Urinary bladder (tissue), 4 donors: Measurements from ENCODE around the gene SLC40A1. TPM values are rescaled to one million over a fixed set of nuclear protein-coding genes. Genes with fewer than 3 reads are reported as not detected.

Source experiments
- DNase-seq: peaks from one replicate; pipeline ENCODE4 v3.0.0-alpha.2; 2015; ENCODE audit errors: extremely low spot score
- H3K27ac ChIP-seq: one replicate; pipeline ENCODE4 v1.5.1; 2013; ENCODE audit warnings: low read depth, mild to moderate bottlenecking, moderate library complexity
- H3K36me3 ChIP-seq: one replicate; pipeline ENCODE4 v1.6.1; 2013; ENCODE audit warnings: mild to moderate bottlenecking, moderate library complexity; ENCODE audit not compliant: insufficient read depth
- H3K4me1 ChIP-seq: one replicate; pipeline ENCODE4 v1.6.1; 2013; ENCODE audit warnings: mild to moderate bottlenecking, moderate library complexity; ENCODE audit not compliant: insufficient read depth
- H3K4me3 ChIP-seq: one replicate; pipeline ENCODE4 v1.5.1; 2013; ENCODE audit warnings: low read depth, low read length
- WGBS: extraction: QIAGEN DNeasy Blood & Tissue Kit; methylation state at CpG from one replicate; pipeline ENCODE4 v1.1.7; 2013; 5-methylcytosine and 5-hydroxymethylcytosine counted together
- polyA plus RNA-seq: library from polyadenylated mRNA; stranded (reverse); fragments of 200-250 nt; gene quantifications from one replicate; pipeline ENCODE4 v1.2.3, GENCODE V29; 2013
- total RNA-seq: library from RNA; depleted of rRNA; stranded (reverse); fragments of >200 nt; gene quantifications from one replicate; pipeline ENCODE4 v1.2.3, GENCODE V29; 2014
- donor health status: healthy with polysubstance abuse.
- donor health status: healthy.

SLC40A1 gene
- total RNA-seq (151 TPM), polyA plus RNA-seq (33.5 TPM)

GRCh38 chr2:189580658-189581353 lies at the start of gene SLC40A1:
SLC40A1 (minus strand) TSS chr2:189580786; CDS start chr2:189580460, 326 bp downstream.
- WGBS, result under 1% methylated on average over 78 of the region's 78 CpGs
- no peak for DNase-seq
- H3K4me3 ChIP-seq, result peak within 1 kb of the TSS; percentile 81
- peaks cover 2% of the 10 kb centered on the region for H3K4me1 ChIP-seq
- peak within 1 kb of the TSS; percentile 96 for H3K27ac ChIP-seq
- H3K36me3 ChIP-seq, result no peaks in the 10 kb centered on the region

- Histone ChIP-seq H3K36me3 (no peaks in the 10 kb centered on the region), H3K4me3 (no peak overlapping the region), H3K4me1 (no peaks in the 10 kb centered on the region), H3K27ac (no peak overlapping the region)
- WGBS, result 49% methylated on average over 10 of the region's 10 CpGs
- DNase-seq, result peak; percentile 42
These were observed 49.2 kb upstream of the SLC40A1 start for GRCh38 chr2:189629531-189630453.

DNA sequence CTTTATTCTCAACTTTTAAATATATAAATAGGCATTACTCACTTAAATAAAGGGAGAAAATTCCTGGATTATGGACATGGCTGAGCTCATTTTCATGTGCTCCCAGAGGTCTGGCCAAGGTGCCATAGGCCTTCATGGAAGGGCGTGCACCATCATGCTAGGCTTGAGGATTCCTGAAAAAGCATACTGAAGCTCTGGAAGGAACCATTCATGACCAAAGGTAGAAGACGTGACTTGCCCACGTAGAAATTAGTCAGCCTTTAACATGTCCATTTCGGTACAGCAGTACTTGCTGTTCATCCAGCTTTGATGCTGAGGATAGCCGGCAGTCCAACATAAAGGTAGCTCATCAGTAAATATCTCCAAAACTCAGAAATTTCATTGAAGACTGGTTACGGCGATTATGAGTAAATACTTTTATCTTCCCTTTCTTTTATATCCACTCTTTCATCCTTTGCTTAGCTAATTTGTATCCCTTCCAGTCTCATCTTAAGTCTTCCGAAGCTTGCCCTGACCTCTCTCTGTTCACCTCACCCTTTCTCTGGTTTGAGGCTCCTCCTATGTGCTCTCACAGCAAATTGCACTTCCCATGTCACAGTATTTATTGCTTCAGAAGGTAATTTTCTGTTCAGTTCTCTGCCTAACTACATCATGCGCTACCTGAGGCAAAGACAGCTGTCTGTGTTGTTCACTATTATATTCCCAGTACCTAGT lies 48.4 kb upstream of the SLC40A1 start:
- WGBS, result 94% methylated on average over 9 of the region's 9 CpGs
- H3K4me3 ChIP-seq, result no peak overlapping the region
- no peaks in the 10 kb centered on the region for H3K4me1 ChIP-seq
- DNase-seq, result no peak
- H3K36me3 ChIP-seq, result no peaks in the 10 kb centered on the region
- H3K27ac ChIP-seq, result no peak overlapping the region

- Histone ChIP-seq H3K36me3 (no peaks in the 10 kb centered on the region), H3K4me1 (no peaks in the 10 kb centered on the region), H3K27ac (no peak overlapping the region), H3K4me3 (no peak overlapping the region)
- DNase-seq, result no peak
- 90% methylated on average over 1 of the region's 1 CpG for WGBS
These were observed 47.2 kb upstream of the SLC40A1 start for GRCh38 chr2:189627789-189628188.

DNA sequence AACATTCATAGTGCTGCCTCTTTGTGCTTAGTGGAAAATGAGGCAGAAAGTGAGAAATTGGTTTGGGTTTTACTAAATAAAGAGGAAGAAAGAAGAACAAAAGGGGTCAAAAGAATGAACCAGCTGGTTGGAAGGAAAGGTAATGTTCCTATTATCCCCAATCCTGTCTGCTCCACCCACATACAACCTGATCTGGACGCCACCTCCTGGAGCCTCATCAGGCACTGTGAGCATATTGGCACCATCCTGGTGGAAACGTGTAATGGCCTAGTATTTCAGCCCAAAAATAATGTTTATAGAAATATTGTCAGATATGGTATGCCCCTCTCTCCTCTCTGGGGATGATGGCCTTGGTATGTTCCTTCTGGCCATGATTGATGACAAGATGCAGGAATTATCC lies 45.0 kb upstream of the SLC40A1 start:
- no peak overlapping the region for H3K4me3 ChIP-seq
- H3K36me3 ChIP-seq, result no peaks in the 10 kb centered on the region
- no peaks in the 10 kb centered on the region for H3K4me1 ChIP-seq
- no peak overlapping the region for H3K27ac ChIP-seq
- 91% methylated on average over 2 of the region's 2 CpGs for WGBS
- no peak for DNase-seq

DNA sequence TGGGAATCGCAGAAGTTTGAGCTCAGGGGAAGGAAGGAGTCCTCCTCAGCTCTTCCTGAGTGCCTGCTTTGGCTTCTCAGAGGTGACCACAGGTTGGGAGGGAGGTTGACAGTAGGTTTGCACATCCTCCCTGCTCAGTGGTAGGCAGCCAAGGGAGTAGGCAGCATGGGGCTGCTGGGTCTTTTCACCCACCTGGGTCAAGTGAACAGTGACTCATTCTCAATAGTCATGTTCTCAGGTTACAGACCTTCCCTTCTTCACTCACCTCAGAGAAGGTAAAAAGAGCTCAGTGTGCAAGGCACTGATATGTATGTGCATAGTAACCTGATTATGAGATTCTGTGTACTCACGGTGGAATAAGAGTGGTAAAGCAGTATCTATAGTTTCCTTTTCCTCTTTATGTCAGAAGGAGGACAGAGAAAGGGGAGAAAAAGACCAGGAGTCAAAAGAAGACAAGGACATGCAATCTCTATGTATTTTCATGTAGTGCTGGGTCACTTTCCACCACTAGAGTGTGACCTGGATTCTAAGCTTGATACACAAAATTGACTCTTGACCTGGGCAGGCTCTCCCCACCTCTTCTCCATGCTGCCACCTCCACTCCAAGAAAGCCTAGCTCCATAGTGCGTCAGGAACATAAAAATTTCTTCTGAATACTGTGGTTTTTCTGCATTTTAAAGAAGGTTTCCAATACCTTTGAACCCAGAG lies 44.2 kb upstream of the SLC40A1 start:
- no peak for DNase-seq

GRCh38 chr2:189623049-189623448 lies 42.5 kb upstream of the SLC40A1 start:
- Histone ChIP-seq H3K4me1 (no peaks in the 10 kb centered on the region), H3K36me3 (no peaks in the 10 kb centered on the region), H3K4me3 (no peak overlapping the region), H3K27ac (no peak overlapping the region)
- DNase-seq, result no peak
- 95% methylated on average over 1 of the region's 1 CpG for WGBS

More for the DNA sequence above, 44.2 kb upstream of the SLC40A1 start:
- no peak overlapping the region for H3K4me3 ChIP-seq
- no peaks in the 10 kb centered on the region for H3K4me1 ChIP-seq
- H3K36me3 ChIP-seq, result no peaks in the 10 kb centered on the region
- WGBS, result 83% methylated on average over 3 of the region's 3 CpGs
- H3K27ac ChIP-seq, result no peak overlapping the region

DNA sequence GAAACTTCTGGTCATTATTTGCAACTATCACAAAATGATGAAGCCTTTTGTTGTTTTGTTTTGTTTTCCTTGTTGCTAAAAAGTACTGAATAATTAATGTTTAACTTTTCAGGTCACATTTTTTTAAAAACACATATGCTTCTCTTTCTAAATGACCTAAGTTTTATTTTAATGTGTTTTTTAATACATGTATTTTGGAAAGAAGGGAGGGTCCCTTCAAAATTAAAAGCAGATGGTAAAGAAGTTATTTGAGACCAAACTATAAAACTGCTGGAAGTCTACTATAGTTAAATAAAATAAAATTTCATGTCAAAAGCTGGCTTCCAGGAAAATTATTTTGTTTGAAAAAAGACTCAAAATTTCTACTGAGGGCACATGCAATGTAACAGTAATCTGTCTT lies 41.2 kb upstream of the SLC40A1 start:
- no peak for DNase-seq
- Histone ChIP-seq H3K27ac (no peak overlapping the region), H3K4me1 (no peaks in the 10 kb centered on the region)

GRCh38 chr2:189618197-189618596 lies 37.6 kb upstream of the SLC40A1 start:
- Histone ChIP-seq H3K4me3 (no peak overlapping the region), H3K4me1 (no peaks in the 10 kb centered on the region), H3K36me3 (no peaks in the 10 kb centered on the region), H3K27ac (no peak overlapping the region)
- no peak for DNase-seq
- whole genome bisulfite sequencing, result 0% methylated on average over 1 of the region's 1 CpG

More for the DNA sequence above, 41.2 kb upstream of the SLC40A1 start:
- Histone ChIP-seq H3K36me3 (no peaks in the 10 kb centered on the region), H3K4me3 (no peak overlapping the region)

GRCh38 chr2:189614585-189614984 lies 34.0 kb upstream of the SLC40A1 start:
- Histone ChIP-seq H3K4me3 (no peak overlapping the region), H3K27ac (no peak overlapping the region), H3K4me1 (no peaks in the 10 kb centered on the region), H3K36me3 (no peaks in the 10 kb centered on the region)
- WGBS, result 64% methylated on average over 4 of the region's 4 CpGs
- DNase-seq, result no peak

DNA sequence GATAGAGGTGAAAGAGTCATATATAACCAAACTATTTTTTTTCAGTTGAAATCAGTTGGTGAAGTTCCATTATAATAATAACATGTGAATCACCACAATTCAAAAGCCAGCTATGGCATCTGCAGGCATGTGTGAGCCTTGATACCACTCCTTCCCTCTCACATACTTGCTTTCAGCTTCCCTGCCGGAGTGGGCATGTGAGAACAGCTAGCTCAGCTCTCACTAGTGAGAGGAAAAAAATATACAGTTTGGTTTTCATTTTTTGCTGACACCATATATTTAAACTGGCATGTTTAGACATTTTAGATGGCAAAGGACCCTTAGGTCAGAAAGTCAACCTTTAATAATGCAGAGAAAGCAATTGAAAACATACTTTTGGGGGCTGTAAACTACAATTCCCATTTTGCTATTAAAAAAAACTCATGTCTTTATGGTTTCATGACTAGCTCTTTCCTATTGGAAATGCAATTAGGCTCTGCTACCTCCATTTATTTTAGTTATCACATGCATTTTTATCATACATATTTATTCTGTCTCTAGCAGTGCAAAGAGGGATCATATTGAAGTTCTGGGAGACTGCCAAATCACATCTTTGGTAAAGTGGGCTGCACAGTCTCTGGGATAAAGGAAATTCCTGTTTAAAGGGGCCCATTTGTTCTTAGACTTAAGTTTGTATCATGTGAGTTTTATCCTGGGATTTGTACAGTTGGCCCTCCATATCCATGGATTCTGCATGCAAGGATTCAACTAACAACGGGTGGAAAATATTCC lies 33.2 kb upstream of the SLC40A1 start:
- H3K4me1 ChIP-seq, result no peaks in the 10 kb centered on the region
- 35% methylated on average over 2 of the region's 2 CpGs for WGBS
- H3K27ac ChIP-seq, result no peak overlapping the region
- no peak for DNase-seq
- H3K36me3 ChIP-seq, result no peaks in the 10 kb centered on the region
- no peak overlapping the region for H3K4me3 ChIP-seq

DNA sequence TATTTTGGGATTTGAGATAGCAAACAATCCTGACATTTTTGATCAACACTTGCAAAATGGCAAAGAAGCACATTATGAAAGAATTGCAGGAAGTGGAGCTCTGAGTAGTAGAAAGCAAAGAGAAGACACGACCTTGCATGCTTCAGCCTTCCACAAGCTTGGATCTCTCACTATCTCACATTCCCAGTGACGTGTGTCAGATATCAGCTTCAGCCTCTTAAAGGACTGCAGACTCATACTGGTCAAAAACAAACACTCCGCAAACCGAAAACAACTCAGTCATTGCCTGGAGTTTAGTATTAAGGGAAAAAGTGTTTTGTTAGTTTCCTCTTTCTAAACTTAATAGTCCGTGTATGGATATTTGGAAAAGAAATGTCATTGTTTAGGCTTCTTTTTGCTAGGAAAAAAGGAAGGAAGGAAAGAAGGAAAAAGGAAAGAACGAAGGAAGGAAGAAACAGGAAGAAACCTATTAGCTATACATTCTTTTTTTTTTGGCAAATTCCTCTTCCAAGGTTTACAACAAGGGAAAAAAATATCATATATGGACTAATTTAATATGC lies 32.6 kb upstream of the SLC40A1 start:
- WGBS, result 8% methylated on average over 6 of the region's 6 CpGs
- DNase-seq, result no peak
- no peaks in the 10 kb centered on the region for H3K4me1 ChIP-seq
- no peaks in the 10 kb centered on the region for H3K36me3 ChIP-seq
- H3K4me3 ChIP-seq, result no peak overlapping the region
- peak overlapping the region; percentile 59 for H3K27ac ChIP-seq
